H1 (cell line): ENCODE results near the gene NTN1. TPM values are rescaled to one million over a fixed set of nuclear protein-coding genes. Genes with fewer than 3 reads are reported as not detected.

Source experiments
- BACH1 ChIP-seq: IDR thresholded peaks from 2 replicates; pipeline ENCODE4 v1.6.1; 2012; ENCODE audit warnings: low read length, improper control_type of control experiment
- CBX5 ChIP-seq: fragments of 300-800, 300-1000 bp; sonication (generic); IDR thresholded peaks from 2 replicates; pipeline ENCODE4 v1.7.1; 2016; ENCODE audit warnings: antibody characterized with exemption, low read length, low read depth
- CREB1 ChIP-seq: IDR thresholded peaks from 2 replicates; pipeline ENCODE4 v1.6.1; 2012; ENCODE audit warnings: inconsistent platforms
- JUN ChIP-seq: IDR thresholded peaks from 2 replicates; pipeline ENCODE4 v1.6.1; 2011; ENCODE audit warnings: low read depth, mild to moderate bottlenecking, improper control_type of control experiment, low read length
- JUND ChIP-seq: IDR thresholded peaks from 2 replicates; pipeline ENCODE4 v1.6.1; 2011; ENCODE audit warnings: mild to moderate bottlenecking, improper control_type of control experiment, low read length
- KDM4A ChIP-seq: IDR thresholded peaks from one replicate; pipeline ENCODE4 v1.7.1; 2012; ENCODE audit warnings: low read depth, mild to moderate bottlenecking, moderate library complexity, low read length, inconsistent platforms; ENCODE audit not compliant: severe bottlenecking
- MAX ChIP-seq: IDR thresholded peaks from 2 replicates; pipeline ENCODE4 v1.6.1; 2012; ENCODE audit warnings: inconsistent platforms
- polyA plus RNA-seq, 7 experiments: library from polyadenylated mRNA; depleted of rRNA in 3 of 7; stranded (reverse) in 5 of 7; unstranded in 2 of 7; fragments of >200 nt in 5 of 7; fragments of 200-250 nt in 2 of 7; gene quantifications; 1 replicate in 5 of 7; 2 replicates in 1 of 7; 4 replicates in 1 of 7; pipeline versions ENCODE4 v1.2.1 to v1.2.3, GENCODE V29; 2011 to 2013; ENCODE audit warnings: missing spikeins in 2 of 7, mixed read lengths in 2 of 7
- total RNA-seq: library from RNA; stranded (reverse); fragmentation: NEBNext Ultra II Directional; extraction: Animal tissue kit (Norgen Biotek cat#: 25700); gene quantifications from 2 replicates; pipeline ENCODE4 v1.2.1, GENCODE V29; 2021
- TF ChIP-seq, protein P1 (sequence below): fragments of 300-600 bp; sonication (generic); IDR thresholded peaks from 2 replicates; pipeline ENCODE4 v1.7.1; 2012; ENCODE audit warnings: low read length, moderate library complexity, mild to moderate bottlenecking, inconsistent platforms; ENCODE audit not compliant: insufficient replicate concordance
- TF ChIP-seq, protein P2 (sequence below): IDR thresholded peaks from 2 replicates; pipeline ENCODE4 v1.6.1; 2012; ENCODE audit warnings: inconsistent platforms
- TF ChIP-seq, protein P3 (sequence below): IDR thresholded peaks from 2 replicates; pipeline ENCODE4 v1.6.1; 2011; ENCODE audit warnings: low read depth, mild to moderate bottlenecking, low read length; ENCODE audit not compliant: insufficient read depth

NTN1 gene
- total and polyA plus RNA-seq, 2 of the 8 experiments (the other 6 are each of a cell fraction or from before 2014, with no cell fraction given) = 2.0 to 2.3 TPM

GRCh38 chr17:9148905-9149525 lies 127.7 kb downstream of the NTN1 start (continued):
- TF ChIP-seq, protein P1, sequence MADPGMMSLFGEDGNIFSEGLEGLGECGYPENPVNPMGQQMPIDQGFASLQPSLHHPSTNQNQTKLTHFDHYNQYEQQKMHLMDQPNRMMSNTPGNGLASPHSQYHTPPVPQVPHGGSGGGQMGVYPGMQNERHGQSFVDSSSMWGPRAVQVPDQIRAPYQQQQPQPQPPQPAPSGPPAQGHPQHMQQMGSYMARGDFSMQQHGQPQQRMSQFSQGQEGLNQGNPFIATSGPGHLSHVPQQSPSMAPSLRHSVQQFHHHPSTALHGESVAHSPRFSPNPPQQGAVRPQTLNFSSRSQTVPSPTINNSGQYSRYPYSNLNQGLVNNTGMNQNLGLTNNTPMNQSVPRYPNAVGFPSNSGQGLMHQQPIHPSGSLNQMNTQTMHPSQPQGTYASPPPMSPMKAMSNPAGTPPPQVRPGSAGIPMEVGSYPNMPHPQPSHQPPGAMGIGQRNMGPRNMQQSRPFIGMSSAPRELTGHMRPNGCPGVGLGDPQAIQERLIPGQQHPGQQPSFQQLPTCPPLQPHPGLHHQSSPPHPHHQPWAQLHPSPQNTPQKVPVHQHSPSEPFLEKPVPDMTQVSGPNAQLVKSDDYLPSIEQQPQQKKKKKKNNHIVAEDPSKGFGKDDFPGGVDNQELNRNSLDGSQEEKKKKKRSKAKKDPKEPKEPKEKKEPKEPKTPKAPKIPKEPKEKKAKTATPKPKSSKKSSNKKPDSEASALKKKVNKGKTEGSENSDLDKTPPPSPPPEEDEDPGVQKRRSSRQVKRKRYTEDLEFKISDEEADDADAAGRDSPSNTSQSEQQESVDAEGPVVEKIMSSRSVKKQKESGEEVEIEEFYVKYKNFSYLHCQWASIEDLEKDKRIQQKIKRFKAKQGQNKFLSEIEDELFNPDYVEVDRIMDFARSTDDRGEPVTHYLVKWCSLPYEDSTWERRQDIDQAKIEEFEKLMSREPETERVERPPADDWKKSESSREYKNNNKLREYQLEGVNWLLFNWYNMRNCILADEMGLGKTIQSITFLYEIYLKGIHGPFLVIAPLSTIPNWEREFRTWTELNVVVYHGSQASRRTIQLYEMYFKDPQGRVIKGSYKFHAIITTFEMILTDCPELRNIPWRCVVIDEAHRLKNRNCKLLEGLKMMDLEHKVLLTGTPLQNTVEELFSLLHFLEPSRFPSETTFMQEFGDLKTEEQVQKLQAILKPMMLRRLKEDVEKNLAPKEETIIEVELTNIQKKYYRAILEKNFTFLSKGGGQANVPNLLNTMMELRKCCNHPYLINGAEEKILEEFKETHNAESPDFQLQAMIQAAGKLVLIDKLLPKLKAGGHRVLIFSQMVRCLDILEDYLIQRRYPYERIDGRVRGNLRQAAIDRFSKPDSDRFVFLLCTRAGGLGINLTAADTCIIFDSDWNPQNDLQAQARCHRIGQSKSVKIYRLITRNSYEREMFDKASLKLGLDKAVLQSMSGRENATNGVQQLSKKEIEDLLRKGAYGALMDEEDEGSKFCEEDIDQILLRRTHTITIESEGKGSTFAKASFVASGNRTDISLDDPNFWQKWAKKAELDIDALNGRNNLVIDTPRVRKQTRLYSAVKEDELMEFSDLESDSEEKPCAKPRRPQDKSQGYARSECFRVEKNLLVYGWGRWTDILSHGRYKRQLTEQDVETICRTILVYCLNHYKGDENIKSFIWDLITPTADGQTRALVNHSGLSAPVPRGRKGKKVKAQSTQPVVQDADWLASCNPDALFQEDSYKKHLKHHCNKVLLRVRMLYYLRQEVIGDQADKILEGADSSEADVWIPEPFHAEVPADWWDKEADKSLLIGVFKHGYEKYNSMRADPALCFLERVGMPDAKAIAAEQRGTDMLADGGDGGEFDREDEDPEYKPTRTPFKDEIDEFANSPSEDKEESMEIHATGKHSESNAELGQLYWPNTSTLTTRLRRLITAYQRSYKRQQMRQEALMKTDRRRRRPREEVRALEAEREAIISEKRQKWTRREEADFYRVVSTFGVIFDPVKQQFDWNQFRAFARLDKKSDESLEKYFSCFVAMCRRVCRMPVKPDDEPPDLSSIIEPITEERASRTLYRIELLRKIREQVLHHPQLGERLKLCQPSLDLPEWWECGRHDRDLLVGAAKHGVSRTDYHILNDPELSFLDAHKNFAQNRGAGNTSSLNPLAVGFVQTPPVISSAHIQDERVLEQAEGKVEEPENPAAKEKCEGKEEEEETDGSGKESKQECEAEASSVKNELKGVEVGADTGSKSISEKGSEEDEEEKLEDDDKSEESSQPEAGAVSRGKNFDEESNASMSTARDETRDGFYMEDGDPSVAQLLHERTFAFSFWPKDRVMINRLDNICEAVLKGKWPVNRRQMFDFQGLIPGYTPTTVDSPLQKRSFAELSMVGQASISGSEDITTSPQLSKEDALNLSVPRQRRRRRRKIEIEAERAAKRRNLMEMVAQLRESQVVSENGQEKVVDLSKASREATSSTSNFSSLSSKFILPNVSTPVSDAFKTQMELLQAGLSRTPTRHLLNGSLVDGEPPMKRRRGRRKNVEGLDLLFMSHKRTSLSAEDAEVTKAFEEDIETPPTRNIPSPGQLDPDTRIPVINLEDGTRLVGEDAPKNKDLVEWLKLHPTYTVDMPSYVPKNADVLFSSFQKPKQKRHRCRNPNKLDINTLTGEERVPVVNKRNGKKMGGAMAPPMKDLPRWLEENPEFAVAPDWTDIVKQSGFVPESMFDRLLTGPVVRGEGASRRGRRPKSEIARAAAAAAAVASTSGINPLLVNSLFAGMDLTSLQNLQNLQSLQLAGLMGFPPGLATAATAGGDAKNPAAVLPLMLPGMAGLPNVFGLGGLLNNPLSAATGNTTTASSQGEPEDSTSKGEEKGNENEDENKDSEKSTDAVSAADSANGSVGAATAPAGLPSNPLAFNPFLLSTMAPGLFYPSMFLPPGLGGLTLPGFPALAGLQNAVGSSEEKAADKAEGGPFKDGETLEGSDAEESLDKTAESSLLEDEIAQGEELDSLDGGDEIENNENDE = no peak
- TF ChIP-seq KDM4A (no peak), CREB1 (no peak), CBX5 (no peak), BACH1 (no peak), MAX (no peak), JUN (no peak), JUND (no peak)
- TF ChIP-seq, protein P2, sequence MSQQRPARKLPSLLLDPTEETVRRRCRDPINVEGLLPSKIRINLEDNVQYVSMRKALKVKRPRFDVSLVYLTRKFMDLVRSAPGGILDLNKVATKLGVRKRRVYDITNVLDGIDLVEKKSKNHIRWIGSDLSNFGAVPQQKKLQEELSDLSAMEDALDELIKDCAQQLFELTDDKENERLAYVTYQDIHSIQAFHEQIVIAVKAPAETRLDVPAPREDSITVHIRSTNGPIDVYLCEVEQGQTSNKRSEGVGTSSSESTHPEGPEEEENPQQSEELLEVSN = no peak
- TF ChIP-seq, protein P3, sequence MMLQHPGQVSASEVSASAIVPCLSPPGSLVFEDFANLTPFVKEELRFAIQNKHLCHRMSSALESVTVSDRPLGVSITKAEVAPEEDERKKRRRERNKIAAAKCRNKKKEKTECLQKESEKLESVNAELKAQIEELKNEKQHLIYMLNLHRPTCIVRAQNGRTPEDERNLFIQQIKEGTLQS = no peak
